Measurements from ENCODE around the gene METTL3. TPM values are rescaled to one million over a fixed set of nuclear protein-coding genes. Genes with fewer than 3 reads are reported as not detected.
A peak's percentile ranks its signal among the peaks of the same experiment; 100 is the strongest.

Gene METTL3
- total and polyA plus RNA-seq, 4 experiments from 2014 or later: 20.1 to 98.9 (median 60.6) TPM

- intact Hi-C loops (cut with micrococcal nuclease): no loop called here
- Histone ChIP-seq H3K4me3 (ENCODE audit: low read length in 2 of 2) (no peak overlapping the region), H3K36me3 (ENCODE audit: insufficient read depth, low read length) (no peaks in the 10 kb centered on the region), H3K27ac (ENCODE audit: low read depth, low read length) (no peak overlapping the region), H3K9me3 (ENCODE audit: control insufficient read depth in 1 of 2, low read length in 2 of 2) (no peaks in the 10 kb centered on the region), H3K27me3 (ENCODE audit: insufficient read depth, low read length) (no peaks in the 10 kb centered on the region), H3K4me1 (ENCODE audit: insufficient read depth, low read length) (peaks cover 4% of the 10 kb centered on the region)
- no peak for DNase-seq
- POLR2A ChIA-PET (ENCODE audit: partially characterized antibody): no interaction called here
- no peaks in the 10 kb centered on the region for H3K36me3 Mint-ChIP-seq
- peak overlapping the region in 1 of 7 donors; percentile 4 for H3K27ac Mint-ChIP-seq
- no peak overlapping the region for H3K4me3 Mint-ChIP-seq
- peaks cover 3 to 10% (median 5%) of the 10 kb centered on the region in 4 donors for H3K4me1 Mint-ChIP-seq
- no peaks in the 10 kb centered on the region for H3K27me3 Mint-ChIP-seq
- no peaks in the 10 kb centered on the region for H3K9me3 Mint-ChIP-seq
- CTCF ChIA-PET (ENCODE audit: partially characterized antibody): interaction anchor here (1.9 kb wide), 1 partner anchor 22 kb away, joined by 6 read pairs; no protein-coding TSS in a partner anchor
These were observed 9.6 kb upstream of the METTL3 start for GRCh38 chr14:21520767-21521166.

GRCh38 chr14:21518725-21519124, 7.6 kb upstream of the METTL3 start:
- no peaks in the 10 kb centered on the region for H3K4me1 Mint-ChIP-seq
- intact Hi-C loops (cut with micrococcal nuclease): no loop called here
- H3K36me3 Mint-ChIP-seq: no peaks in the 10 kb centered on the region
- DNase-seq: no peak
- H3K27me3 Mint-ChIP-seq: no peaks in the 10 kb centered on the region
- H3K27ac Mint-ChIP-seq: no peak overlapping the region
- no peaks in the 10 kb centered on the region for H3K9me3 Mint-ChIP-seq
- Histone ChIP-seq H3K36me3 (ENCODE audit: insufficient read depth, low read length) (no peaks in the 10 kb centered on the region), H3K4me3 (ENCODE audit: low read length in 2 of 2) (no peak overlapping the region), H3K27ac (ENCODE audit: low read depth, low read length) (no peak overlapping the region), H3K4me1 (ENCODE audit: insufficient read depth, low read length) (no peaks in the 10 kb centered on the region), H3K9me3 (ENCODE audit: control insufficient read depth in 1 of 2, low read length in 2 of 2) (no peaks in the 10 kb centered on the region), H3K27me3 (ENCODE audit: insufficient read depth, low read length) (no peaks in the 10 kb centered on the region)
- H3K4me3 Mint-ChIP-seq: no peak overlapping the region
- ChIA-PET POLR2A (ENCODE audit: partially characterized antibody) (no interaction called here), CTCF (ENCODE audit: partially characterized antibody) (no interaction called here)

GRCh38 chr14:21514341-21514740, 3.2 kb upstream of the METTL3 start:
- ChIA-PET POLR2A (ENCODE audit: partially characterized antibody) (interaction anchor here (0.7 kb wide), 1 partner anchor 270 kb away, joined by 3 read pairs; no protein-coding TSS in a partner anchor), CTCF (ENCODE audit: partially characterized antibody) (interaction anchor here (8.8 kb wide), 1 partner anchor 16 kb away, joined by 79 read pairs; no protein-coding TSS in a partner anchor)
- H3K9me3 Mint-ChIP-seq: peaks cover 0 to 2% (median 0%) of the 10 kb centered on the region in 8 donors
- H3K4me1 Mint-ChIP-seq: peaks cover 15 to 27% (median 20%) of the 10 kb centered on the region in 4 donors
- peaks cover 21% of the 10 kb centered on the region for H3K4me1 ChIP-seq (ENCODE audit: insufficient read depth, low read length)
- H3K36me3 ChIP-seq (ENCODE audit: insufficient read depth, low read length): no peaks in the 10 kb centered on the region
- H3K4me3 Mint-ChIP-seq: no peak overlapping the region
- H3K27ac ChIP-seq (ENCODE audit: low read depth, low read length): no peak overlapping the region
- DNase-seq: no peak
- H3K4me3 ChIP-seq (ENCODE audit: low read length in 2 of 2): no peak overlapping the region
- H3K27me3 Mint-ChIP-seq: no peaks in the 10 kb centered on the region
- H3K27me3 ChIP-seq (ENCODE audit: insufficient read depth, low read length): no peaks in the 10 kb centered on the region
- H3K9me3 ChIP-seq (ENCODE audit: control insufficient read depth in 1 of 2, low read length in 2 of 2): no peaks in the 10 kb centered on the region
- H3K27ac Mint-ChIP-seq: no peak overlapping the region
- H3K36me3 Mint-ChIP-seq: peaks cover 4 to 14% of the 10 kb centered on the region in 2 donors
- intact Hi-C loops (cut with micrococcal nuclease): no loop called here

- H3K4me1 Mint-ChIP-seq: peaks cover 32 to 62% (median 46%) of the 10 kb centered on the region in 4 donors
These were observed 1.6 kb downstream of the METTL3 start for GRCh38 chr14:21509432-21510143.

GRCh38 chr14:21506557-21506956, 4.6 kb downstream of the METTL3 start:
- H3K4me3 ChIP-seq (ENCODE audit: low read length in 2 of 2): no peak overlapping the region
- H3K9me3 Mint-ChIP-seq: peaks cover 0 to 2% (median 0%) of the 10 kb centered on the region in 8 donors
- H3K9me3 ChIP-seq (ENCODE audit: control insufficient read depth in 1 of 2, low read length in 2 of 2): no peaks in the 10 kb centered on the region
- H3K27me3 ChIP-seq (ENCODE audit: insufficient read depth, low read length): no peaks in the 10 kb centered on the region
- CTCF ChIA-PET (ENCODE audit: partially characterized antibody): interaction anchor here (8.8 kb wide), 1 partner anchor 8 kb away, joined by 79 read pairs; no protein-coding TSS in a partner anchor
- H3K4me1 ChIP-seq (ENCODE audit: insufficient read depth, low read length): peaks cover 42% of the 10 kb centered on the region
- H3K4me3 Mint-ChIP-seq: no peak overlapping the region
- POLR2A ChIA-PET (ENCODE audit: partially characterized antibody): no interaction called here
- no peak overlapping the region for H3K27ac ChIP-seq (ENCODE audit: low read depth, low read length)
- intact Hi-C loops (cut with micrococcal nuclease): no loop called here
- H3K27me3 Mint-ChIP-seq: no peaks in the 10 kb centered on the region
- DNase-seq: no peak
- peaks cover 29 to 68% (median 49%) of the 10 kb centered on the region in 4 donors for H3K4me1 Mint-ChIP-seq
- H3K27ac Mint-ChIP-seq: peak overlapping the region in 1 of 7 donors; percentile 83
- peaks cover 21% of the 10 kb centered on the region for H3K36me3 ChIP-seq (ENCODE audit: insufficient read depth, low read length)
- peaks cover 13 to 51% of the 10 kb centered on the region in 2 donors for H3K36me3 Mint-ChIP-seq

More at GRCh38 chr14:21509432-21510143, 1.6 kb downstream of the METTL3 start:
- Histone ChIP-seq H3K9me3 (ENCODE audit: control insufficient read depth in 1 of 2, low read length in 2 of 2) (no peaks in the 10 kb centered on the region), H3K4me3 (ENCODE audit: low read length in 2 of 2) (peak overlapping the region; percentile 93 to 100), H3K4me1 (ENCODE audit: insufficient read depth, low read length) (peaks cover 48% of the 10 kb centered on the region), H3K27me3 (ENCODE audit: insufficient read depth, low read length) (no peaks in the 10 kb centered on the region), H3K36me3 (ENCODE audit: insufficient read depth, low read length) (no peaks in the 10 kb centered on the region), H3K27ac (ENCODE audit: low read depth, low read length) (peak overlapping the region; percentile 88)
- Mint-ChIP-seq H3K4me3 (peak overlapping the region; percentile 97 to 100 (median 98)), H3K27ac (peak overlapping the region; percentile 23 to 100 (median 99)), H3K9me3 (peaks cover 0 to 2% (median 0%) of the 10 kb centered on the region in 8 donors), H3K36me3 (peaks cover 4 to 27% of the 10 kb centered on the region in 2 donors), H3K27me3 (no peaks in the 10 kb centered on the region)
- ChIA-PET CTCF (ENCODE audit: partially characterized antibody) (interaction anchor here (8.8 kb wide), 1 partner anchor 11 kb away, joined by 79 read pairs; no protein-coding TSS in a partner anchor), POLR2A (ENCODE audit: partially characterized antibody) (interaction anchor here (2.5 to 4.9 kb wide), 3 partner anchors 11 to 33 kb away, joined by 20 to 55 read pairs (median 49); partner anchors contain the start of genes RAB2B, SALL2 and TOX4)
- intact Hi-C loops (cut with micrococcal nuclease): loop anchor here (2.0 kb wide), 1 partner anchor 1257 kb away; the partner anchor contains the start of gene OXA1L
- no peak for DNase-seq

GRCh38 chr14:21505012-21505553, 6.1 kb downstream of the METTL3 start:
- H3K27me3 Mint-ChIP-seq: no peaks in the 10 kb centered on the region
- peaks cover 16 to 54% of the 10 kb centered on the region in 2 donors for H3K36me3 Mint-ChIP-seq
- Histone ChIP-seq H3K4me1 (ENCODE audit: insufficient read depth, low read length) (peaks cover 35% of the 10 kb centered on the region), H3K36me3 (ENCODE audit: insufficient read depth, low read length) (peaks cover 32% of the 10 kb centered on the region), H3K27ac (ENCODE audit: low read depth, low read length) (peak overlapping the region; percentile 9), H3K27me3 (ENCODE audit: insufficient read depth, low read length) (no peaks in the 10 kb centered on the region), H3K4me3 (ENCODE audit: low read length in 2 of 2) (no peak overlapping the region), H3K9me3 (ENCODE audit: control insufficient read depth in 1 of 2, low read length in 2 of 2) (no peaks in the 10 kb centered on the region)
- DNase-seq: peak in 1 of 5 donors; percentile 25
- ChIA-PET CTCF (ENCODE audit: partially characterized antibody) (interaction anchor here (0.8 kb wide), 1 partner anchor 52 kb away, joined by 3 read pairs; no protein-coding TSS in a partner anchor), POLR2A (ENCODE audit: partially characterized antibody) (no interaction called here)
- H3K4me3 Mint-ChIP-seq: peak overlapping the region in 4 of 8 donors; percentile 31 to 71 (median 38)
- H3K27ac Mint-ChIP-seq: peak overlapping the region in 6 of 7 donors; percentile 22 to 83 (median 74)
- intact Hi-C loops (cut with micrococcal nuclease): no loop called here
- H3K4me1 Mint-ChIP-seq: peaks cover 26 to 66% (median 43%) of the 10 kb centered on the region in 4 donors
- H3K9me3 Mint-ChIP-seq: no peaks in the 10 kb centered on the region

GRCh38 chr14:21503376-21503775, 7.8 kb downstream of the METTL3 start:
- H3K36me3 Mint-ChIP-seq: peaks cover 22 to 65% of the 10 kb centered on the region in 2 donors
- POLR2A ChIA-PET (ENCODE audit: partially characterized antibody): interaction anchor here (2.2 kb wide), 1 partner anchor 8 kb away, joined by 12 read pairs; the partner anchor contains the start of gene METTL3
- no peaks in the 10 kb centered on the region for H3K27me3 Mint-ChIP-seq
- Histone ChIP-seq H3K4me3 (ENCODE audit: low read length in 2 of 2) (no peak overlapping the region), H3K36me3 (ENCODE audit: insufficient read depth, low read length) (peaks cover 41% of the 10 kb centered on the region), H3K27me3 (ENCODE audit: insufficient read depth, low read length) (no peaks in the 10 kb centered on the region), H3K9me3 (ENCODE audit: control insufficient read depth in 1 of 2, low read length in 2 of 2) (no peaks in the 10 kb centered on the region), H3K4me1 (ENCODE audit: insufficient read depth, low read length) (peaks cover 34% of the 10 kb centered on the region), H3K27ac (ENCODE audit: low read depth, low read length) (no peak overlapping the region)
- H3K4me3 Mint-ChIP-seq: peak overlapping the region in 1 of 8 donors; percentile 23
- H3K9me3 Mint-ChIP-seq: no peaks in the 10 kb centered on the region
- CTCF ChIA-PET (ENCODE audit: partially characterized antibody): interaction anchor here (6.9 kb wide), 1 partner anchor 54 kb away, joined by 146 read pairs; no protein-coding TSS in a partner anchor
- DNase-seq: no peak
- intact Hi-C loops (cut with micrococcal nuclease): no loop called here
- H3K4me1 Mint-ChIP-seq: peaks cover 29 to 66% (median 42%) of the 10 kb centered on the region in 4 donors
- peak overlapping the region in 6 of 7 donors; percentile 10 to 74 (median 40) for H3K27ac Mint-ChIP-seq
